LoVo (cell line): ENCODE measurements around the gene UCN2.

ENCODE experiments used
- DNase-seq: peaks from one replicate; pipeline ENCODE4 v3.0.0-alpha.2; 2016; ENCODE audit warnings: low spot score

The UCN2 gene

GRCh38 chr3:48591436-48591835, 27.9 kb upstream of the UCN2 start:
- DNase-seq = no peak

GRCh38 chr3:48588230-48588629, 24.6 kb upstream of the UCN2 start:
- no peak for DNase-seq

DNA sequence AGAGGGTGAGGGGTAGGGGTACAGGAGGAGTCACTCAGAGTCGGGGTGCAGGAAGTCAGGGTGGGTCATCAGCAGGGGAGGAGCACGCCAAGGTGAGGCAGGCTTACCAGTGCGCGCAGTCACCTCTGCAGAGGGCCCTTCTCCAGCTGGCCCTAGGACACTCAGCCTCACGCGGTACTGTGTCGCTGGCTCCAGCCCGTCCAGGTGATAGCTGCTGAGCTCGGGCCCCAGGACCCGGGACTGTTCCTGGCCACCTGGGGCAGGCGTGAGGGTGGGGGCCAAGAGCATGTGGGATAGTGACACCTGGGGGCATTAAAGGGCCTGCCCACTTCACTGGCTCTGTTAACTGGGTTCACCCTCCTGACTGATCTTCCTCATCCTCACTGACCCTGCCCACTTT, 24.1 kb upstream of the UCN2 start:
- DNase-seq = no peak

- no peak for DNase-seq
Measured at GRCh38 chr3:48585411-48585810, 21.8 kb upstream of the UCN2 start.

DNA sequence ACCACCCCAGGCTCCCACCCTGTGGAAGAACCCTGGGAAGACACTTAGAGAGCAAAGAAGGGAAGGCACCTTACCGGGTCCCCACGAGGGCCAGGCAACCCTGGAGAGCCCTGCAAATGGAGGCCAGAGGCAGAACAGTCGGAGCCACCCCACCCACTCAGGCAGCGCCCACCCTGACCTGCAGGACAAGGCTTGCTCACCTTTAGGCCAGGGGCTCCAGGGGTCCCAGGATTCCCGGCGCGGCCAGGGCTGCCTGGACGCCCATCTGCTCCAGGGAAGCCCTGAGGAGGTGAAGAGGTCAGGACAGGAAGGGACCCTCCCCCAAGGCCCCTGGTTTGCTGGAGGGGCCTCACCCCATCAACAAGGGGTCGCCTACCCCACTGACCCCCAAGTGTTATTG, 21.3 kb upstream of the UCN2 start:
- DNase-seq = no peak

DNA sequence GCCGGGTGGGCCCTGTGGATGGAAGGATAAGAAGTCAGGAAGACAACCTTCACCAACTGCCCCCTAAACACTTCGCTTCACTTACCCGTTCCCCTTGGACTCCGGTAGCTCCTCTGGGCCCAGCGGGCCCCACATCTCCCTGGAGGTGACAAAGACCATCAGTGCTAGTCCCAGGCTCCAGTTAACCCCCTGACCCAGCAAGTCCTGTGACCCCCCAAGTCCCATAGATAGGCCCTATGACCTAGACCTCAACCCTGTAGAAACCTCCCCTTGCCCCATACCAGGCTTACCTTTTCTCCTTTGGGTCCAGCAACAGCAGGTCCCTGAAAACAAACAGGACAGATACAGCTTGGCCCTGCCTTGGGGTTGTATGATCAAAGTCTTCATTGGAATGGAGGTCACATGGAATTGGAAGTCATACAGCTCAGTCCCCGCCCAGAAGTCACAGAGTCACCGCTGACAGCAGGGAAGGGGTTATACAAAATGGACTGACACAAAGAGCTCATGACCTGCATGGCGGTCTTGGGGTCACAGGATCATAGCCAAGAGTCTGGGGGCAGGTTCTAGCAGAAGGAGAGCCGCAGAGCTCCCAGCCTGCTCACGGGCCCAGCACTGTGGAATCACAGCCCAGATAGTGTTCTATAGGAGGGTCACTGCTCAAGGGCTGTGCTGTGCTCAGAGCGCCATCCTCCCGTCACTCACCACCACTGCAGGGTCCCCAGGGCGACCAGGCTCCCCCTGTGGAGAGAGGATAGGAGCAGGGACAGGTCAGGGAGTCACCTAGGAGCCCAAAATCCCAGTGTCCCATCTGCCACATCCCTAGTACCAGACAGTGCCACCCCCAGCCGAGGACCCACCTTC, 18.3 kb upstream of the UCN2 start:
- DNase-seq = no peak

DNA sequence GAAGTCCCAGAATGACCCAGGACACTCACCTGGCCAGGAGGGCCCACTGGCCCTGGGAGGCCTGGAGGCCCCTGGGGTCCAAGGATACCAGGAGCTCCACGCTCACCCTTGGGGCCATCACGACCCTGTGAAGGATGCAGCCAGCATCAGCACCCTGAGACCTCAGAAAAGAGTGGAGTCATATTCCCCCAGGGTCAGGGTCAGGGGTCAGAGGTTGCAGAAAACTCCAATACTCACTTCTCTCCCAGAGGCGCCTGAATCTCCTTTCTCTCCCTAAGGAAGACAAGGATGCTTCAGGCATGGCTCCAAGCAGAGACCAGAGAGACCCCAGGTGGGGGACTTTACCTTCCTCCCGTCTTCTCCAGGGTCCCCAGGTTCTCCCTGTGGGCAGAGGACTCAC, 13.1 kb upstream of the UCN2 start:
- no peak for DNase-seq

- DNase-seq = no peak
Measured at GRCh38 chr3:48575366-48575765, 11.8 kb upstream of the UCN2 start.

DNA sequence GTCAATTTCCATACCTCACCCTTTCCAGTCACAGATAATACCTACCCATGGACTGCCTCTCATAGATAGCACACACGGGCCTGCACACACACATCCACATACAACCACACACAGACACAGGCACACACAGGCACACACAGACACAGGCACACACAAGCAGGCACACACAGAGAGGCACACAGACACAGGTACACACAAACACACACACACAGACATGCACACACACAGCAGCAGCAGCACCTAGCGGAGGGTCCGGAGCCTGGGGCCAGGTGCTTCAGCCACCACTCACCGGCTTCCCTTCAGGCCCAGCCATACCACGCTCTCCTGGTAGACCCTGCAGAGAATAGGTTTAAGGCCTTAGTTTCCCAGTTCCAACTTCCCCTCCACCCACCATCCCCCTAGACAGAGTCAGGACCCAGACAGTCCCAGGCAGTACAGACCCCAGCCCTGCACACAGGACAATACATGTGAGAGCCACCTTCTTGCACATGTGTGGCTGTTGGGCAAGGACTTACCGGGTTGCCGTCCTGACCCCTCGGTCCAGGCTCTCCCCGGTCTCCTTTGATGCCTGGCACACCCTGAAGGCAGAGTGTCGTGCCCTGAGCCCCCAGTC, 10.5 kb upstream of the UCN2 start:
- no peak for DNase-seq

DNA sequence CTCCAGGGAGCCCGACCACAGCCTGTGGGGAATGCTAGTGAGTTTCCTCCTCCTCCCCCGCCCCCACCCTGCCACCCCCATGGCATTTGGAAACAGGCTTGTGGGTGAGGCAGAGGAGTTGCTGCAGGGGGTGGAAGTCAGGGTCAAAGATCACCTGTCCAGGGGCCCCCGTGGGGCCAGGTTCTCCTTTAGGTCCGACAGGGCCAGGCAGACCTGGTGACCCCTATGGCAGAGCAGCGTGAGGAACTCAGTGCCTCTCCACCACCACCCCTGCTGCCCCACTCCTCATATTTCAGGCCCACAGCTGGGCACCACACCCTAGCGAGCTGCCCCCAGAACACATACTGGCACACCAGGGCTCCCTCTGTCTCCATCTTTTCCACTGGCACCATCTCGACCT, 8.9 kb upstream of the UCN2 start:
- DNase-seq = no peak

GRCh38 chr3:48571938-48572337, 8.4 kb upstream of the UCN2 start:
- DNase-seq = no peak

- no peak for DNase-seq
Measured at GRCh38 chr3:48569808-48570450, 6.3 kb upstream of the UCN2 start.

- no peak for DNase-seq
Measured at GRCh38 chr3:48569400-48569799, 5.8 kb upstream of the UCN2 start.

DNA sequence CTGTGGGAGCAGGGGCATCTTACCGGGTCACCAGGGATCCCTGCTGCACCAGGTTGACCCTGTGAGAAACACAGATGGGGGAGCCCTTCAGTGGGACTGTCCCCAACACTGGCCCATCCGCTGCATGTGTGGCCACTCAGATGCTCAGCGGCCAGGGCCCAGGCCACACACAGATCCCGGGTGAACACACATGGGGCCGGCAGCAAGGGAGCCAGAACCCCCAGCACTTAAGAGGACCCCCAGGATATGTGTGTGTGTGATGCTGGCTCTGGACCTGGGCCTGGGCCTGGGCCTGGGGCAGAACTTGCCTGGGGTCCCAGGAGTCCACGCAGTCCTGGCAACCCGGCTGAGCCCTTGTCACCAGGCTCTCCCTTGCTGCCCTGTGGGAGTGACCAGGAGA, 4.9 kb upstream of the UCN2 start:
- DNase-seq = no peak

GRCh38 chr3:48567500-48567899, 3.9 kb upstream of the UCN2 start:
- no peak for DNase-seq

- DNase-seq = no peak
Measured at GRCh38 chr3:48567090-48567489, 3.5 kb upstream of the UCN2 start.

DNA sequence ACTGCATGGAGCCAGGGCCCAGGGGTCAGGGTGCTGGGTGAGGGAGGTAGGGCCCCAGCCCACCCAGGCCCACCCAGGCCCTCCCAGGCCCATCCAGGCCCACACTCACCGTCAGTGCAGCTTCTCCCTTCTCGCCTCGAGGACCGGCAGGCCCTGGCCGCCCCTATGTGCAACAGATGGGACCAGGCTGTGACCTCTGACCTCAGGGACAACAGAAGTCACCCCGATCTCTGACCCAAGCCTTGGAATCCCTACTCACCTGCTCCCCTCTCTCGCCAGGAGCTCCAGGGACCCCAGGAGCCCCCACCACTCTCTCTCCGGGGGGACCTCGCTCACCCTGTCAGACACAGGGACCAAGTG, 2.8 kb upstream of the UCN2 start:
- no peak for DNase-seq

GRCh38 chr3:48565591-48566400, 2.2 kb upstream of the UCN2 start:
- DNase-seq = peak; percentile 28

- no peak for DNase-seq
Measured at GRCh38 chr3:48565186-48565585, 1.6 kb upstream of the UCN2 start.

GRCh38 chr3:48564667-48565066, 1.1 kb upstream of the UCN2 start:
- no peak for DNase-seq

DNA sequence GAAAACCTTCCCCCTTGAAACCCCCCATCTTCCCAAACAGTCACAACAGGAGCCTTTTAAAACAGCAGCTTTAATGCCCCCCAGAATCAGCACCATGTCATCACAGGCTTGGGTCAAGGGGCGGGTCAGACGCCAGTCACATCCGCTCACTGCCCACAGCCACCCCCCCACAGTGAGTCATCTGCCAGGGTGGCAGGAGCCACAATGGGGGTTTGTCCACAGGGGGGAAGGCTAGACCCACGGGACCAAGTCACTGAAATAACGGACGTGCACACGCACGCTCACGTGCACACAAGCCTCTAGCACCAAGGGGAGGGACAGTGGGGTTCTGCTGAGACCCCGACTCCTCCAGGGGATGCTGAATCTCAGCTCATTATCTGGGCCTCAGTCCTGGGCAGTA, 441 bp upstream of the UCN2 start:
- no peak for DNase-seq

GRCh38 chr3:48562367-48563095, 1.1 kb downstream of the UCN2 start:
- DNase-seq = no peak
